22Rv1 (cell line): ENCODE measurements around the gene RBM22.

ENCODE experiments used
- CTCF ChIP-seq: fragments of 450-650 bp; IDR thresholded peaks from 2 replicates; pipeline ENCODE4 v1.5.1; 2017; ENCODE audit warnings: mild to moderate bottlenecking
- ZFX ChIP-seq: fragments of 450-650 bp; IDR thresholded peaks from 2 replicates; pipeline ENCODE4 v1.6.1; 2017; ENCODE audit warnings: antibody characterized with exemption, borderline replicate concordance

GRCh38 chr5:150670948-150671310 lies 29.9 kb downstream of the RBM22 start:
- no peak for TF ChIP-seq CTCF
- TF ChIP-seq ZFX: no peak
